GM06990 (cell line): ENCODE measurements around the gene EPS8L2.
A peak's percentile ranks its signal among the peaks of the same experiment; 100 is the strongest.

Experiments used
- DNase-seq: peaks from one replicate; pipeline ENCODE4 v3.0.0-alpha.2; 2011; ENCODE audit not compliant: insufficient read length; ENCODE audit errors: extremely low read depth
- H3K27me3 ChIP-seq: replicated peaks from 2 replicates; pipeline ENCODE4 v1.6.0; 2011; ENCODE audit warnings: low read length; ENCODE audit not compliant: control insufficient read depth, insufficient read depth
- H3K36me3 ChIP-seq: 2 replicates; pipeline ENCODE4 v1.5.1; 2011; ENCODE audit warnings: low read length; ENCODE audit not compliant: control insufficient read depth, insufficient read depth
- H3K4me3 ChIP-seq: replicated peaks from 2 replicates; pipeline ENCODE4 v1.5.1; 2011; ENCODE audit warnings: low read depth, mild to moderate bottlenecking, control low read depth, low read length
- TF ChIP-seq, protein P1 (sequence below): IDR thresholded peaks from 2 replicates; pipeline ENCODE4 v1.5.1; 2011; ENCODE audit warnings: low read length, control low read depth, mild to moderate bottlenecking, inconsistent platforms; ENCODE audit not compliant: insufficient read depth, poor library complexity, severe bottlenecking

EPS8L2 gene

DNA sequence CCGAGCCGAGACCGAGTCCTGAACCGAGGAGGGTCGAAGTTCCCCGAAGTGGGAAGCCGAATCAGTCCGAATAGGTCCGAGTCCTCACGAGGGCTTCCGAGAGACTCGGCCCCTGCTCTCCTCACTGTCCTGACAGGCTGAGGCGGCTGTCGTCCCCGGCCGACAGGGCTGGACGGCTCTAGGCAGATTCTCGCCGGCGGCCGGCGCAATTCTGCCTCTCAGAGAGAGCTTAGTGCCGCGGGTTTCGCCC, 10.8 kb upstream of the EPS8L2 start:
- no peak for DNase-seq
- TF ChIP-seq, protein P1, sequence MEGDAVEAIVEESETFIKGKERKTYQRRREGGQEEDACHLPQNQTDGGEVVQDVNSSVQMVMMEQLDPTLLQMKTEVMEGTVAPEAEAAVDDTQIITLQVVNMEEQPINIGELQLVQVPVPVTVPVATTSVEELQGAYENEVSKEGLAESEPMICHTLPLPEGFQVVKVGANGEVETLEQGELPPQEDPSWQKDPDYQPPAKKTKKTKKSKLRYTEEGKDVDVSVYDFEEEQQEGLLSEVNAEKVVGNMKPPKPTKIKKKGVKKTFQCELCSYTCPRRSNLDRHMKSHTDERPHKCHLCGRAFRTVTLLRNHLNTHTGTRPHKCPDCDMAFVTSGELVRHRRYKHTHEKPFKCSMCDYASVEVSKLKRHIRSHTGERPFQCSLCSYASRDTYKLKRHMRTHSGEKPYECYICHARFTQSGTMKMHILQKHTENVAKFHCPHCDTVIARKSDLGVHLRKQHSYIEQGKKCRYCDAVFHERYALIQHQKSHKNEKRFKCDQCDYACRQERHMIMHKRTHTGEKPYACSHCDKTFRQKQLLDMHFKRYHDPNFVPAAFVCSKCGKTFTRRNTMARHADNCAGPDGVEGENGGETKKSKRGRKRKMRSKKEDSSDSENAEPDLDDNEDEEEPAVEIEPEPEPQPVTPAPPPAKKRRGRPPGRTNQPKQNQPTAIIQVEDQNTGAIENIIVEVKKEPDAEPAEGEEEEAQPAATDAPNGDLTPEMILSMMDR, result no peak
- peak overlapping the region; percentile 87 for H3K4me3 ChIP-seq
- no peaks in the 10 kb centered on the region for H3K27me3 ChIP-seq
- H3K36me3 ChIP-seq, result peaks cover 3% of the 10 kb centered on the region

DNA sequence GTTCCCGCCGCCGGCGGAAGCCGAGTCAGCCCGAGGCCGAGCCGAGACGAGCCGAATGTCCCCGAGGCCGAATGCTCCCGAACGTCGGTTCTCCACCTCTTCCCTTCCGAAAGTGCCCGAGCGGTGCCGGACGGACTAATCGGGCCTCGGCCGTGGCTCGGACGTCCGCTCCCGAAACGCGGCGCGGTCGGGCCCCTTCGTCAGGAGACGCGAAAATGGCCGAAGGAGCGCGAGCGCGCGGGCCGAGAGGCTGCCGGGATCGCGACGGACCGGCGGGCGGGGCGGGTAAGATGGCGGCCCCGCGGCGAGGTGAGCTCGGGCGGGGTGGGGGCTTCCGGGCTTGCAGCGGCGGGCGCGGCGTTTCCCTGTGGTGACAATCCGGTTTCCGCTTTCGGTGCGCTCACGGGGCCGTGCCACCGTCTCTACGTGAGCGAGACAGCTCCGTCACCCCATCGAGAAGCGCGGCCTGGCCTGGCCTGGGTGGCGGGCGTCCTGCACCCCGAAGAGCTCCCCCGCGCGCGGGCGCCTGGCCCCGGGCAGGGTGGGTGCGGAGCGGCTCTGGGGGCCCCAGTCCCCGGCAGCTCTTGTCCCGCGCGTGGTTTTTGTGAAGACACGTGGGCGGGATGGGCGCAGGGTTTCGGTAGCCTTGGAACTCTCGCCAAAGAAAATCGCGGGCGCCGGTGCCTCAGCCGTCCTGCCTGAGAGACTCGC, 10.3 kb upstream of the EPS8L2 start, which contains the start of gene TMEM80:
Gene TMEM80, plus strand, starts transcription at position 279 of the 711 bp plus-strand sequence. Its CDS starts 12 bp downstream, at position 291.
- peak; percentile 96 for DNase-seq
- TF ChIP-seq, protein P1, result no peak

GRCh38 chr11:696955-697491, 9.0 kb upstream of the EPS8L2 start:
- Histone ChIP-seq H3K4me3 (peak overlapping the region; percentile 87), H3K36me3 (peaks cover 3% of the 10 kb centered on the region), H3K27me3 (no peaks in the 10 kb centered on the region)
- peak; percentile 64 for DNase-seq
- TF ChIP-seq, protein P1, result no peak

More for the DNA sequence above, 10.3 kb upstream of the EPS8L2 start, which contains the start of gene TMEM80:
- no peaks in the 10 kb centered on the region for H3K27me3 ChIP-seq
- H3K4me3 ChIP-seq, result peak within 1 kb of the TSS; percentile 87
- peaks cover 3% of the 10 kb centered on the region for H3K36me3 ChIP-seq

DNA sequence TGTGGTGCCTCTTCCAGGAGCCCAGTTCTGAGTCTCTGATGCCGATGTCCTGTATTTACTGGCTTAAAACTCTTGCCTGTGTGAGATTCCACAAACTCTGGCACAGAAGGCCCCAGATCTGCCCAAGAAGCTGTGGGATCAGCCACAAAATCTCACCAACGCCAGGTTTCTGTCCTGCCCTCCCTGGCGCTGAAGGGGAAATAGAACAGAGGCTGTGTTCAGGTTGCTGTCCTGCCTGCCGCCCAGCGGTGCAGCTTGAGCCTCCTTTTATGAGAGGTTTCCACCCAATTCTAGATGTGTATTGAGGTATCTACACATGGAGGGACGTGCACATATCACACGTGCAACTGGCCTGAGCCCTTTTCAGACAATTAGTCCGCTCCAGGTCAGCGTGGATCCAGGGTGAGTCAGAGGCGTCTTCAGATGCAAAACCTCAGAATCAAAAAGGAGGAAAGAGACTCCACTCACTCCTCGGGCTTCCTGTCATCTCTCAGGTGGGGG, 8.2 kb upstream of the EPS8L2 start:
- H3K27me3 ChIP-seq, result no peaks in the 10 kb centered on the region
- H3K36me3 ChIP-seq, result peaks cover 3% of the 10 kb centered on the region
- TF ChIP-seq, protein P1, result no peak
- no peak for DNase-seq
- H3K4me3 ChIP-seq, result no peak overlapping the region

- Histone ChIP-seq H3K27me3 (no peaks in the 10 kb centered on the region), H3K36me3 (peaks cover 5% of the 10 kb centered on the region), H3K4me3 (no peak overlapping the region)
- DNase-seq, result no peak
- TF ChIP-seq, protein P1, result no peak
Measured at GRCh38 chr11:698493-699115, 7.4 kb upstream of the EPS8L2 start.
